Measurements from ENCODE around the gene POLG.

POLG gene

DNA sequence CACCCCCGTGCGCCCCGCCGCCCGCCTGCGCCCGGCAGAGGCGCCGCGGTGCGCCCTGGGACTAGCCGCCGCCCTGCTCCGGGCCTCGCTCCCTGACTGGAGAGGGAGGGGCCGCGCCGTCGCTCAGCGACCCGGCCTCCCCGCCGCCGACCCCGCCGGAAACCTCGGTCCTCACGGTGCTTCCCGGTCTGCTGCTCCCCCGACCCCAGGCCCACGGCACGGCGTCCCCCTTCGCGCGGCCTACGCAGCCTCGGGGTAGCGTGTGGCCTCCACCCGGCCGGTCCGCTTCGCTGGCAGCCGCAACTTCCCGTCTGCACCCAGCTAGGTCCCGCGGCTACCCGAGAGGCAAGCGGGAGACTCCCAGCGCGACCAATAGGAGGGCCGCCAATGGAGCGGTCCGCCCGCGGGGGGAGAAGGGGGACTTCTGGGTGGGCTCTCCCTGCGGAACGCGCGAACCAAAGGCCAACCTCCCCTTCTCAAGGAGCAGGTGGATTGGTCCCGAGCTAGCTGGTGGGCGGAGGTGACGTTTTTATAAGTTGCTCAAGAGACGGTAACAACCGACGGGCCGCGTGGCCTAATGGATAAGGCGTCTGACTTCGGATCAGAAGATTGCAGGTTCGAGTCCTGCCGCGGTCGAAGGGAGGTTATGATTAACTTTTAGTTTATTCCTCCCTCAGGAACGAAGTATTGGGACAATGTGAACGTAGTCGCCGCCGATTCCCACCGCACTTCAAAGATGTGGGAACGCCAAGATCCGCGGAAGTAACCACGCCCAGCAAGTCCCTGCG lies at the start of gene POLG:
Gene POLG, minus strand, starts transcription at position 315 of the 788 bp plus-strand sequence. CDS start 1,070 bp downstream, outside the sequence.
- peak within 1 kb of the TSS; percentile 89 for H3K4me3 Mint-ChIP-seq
- H3K36me3 Mint-ChIP-seq = peaks cover 19% of the 10 kb centered on the region
- peaks cover 45% of the 10 kb centered on the region for H3K4me1 Mint-ChIP-seq
- peaks cover 2% of the 10 kb centered on the region for H3K27me3 Mint-ChIP-seq
- peak within 1 kb of the TSS; percentile 100 for H3K27ac Mint-ChIP-seq
- H3K9me3 Mint-ChIP-seq = no peaks in the 10 kb centered on the region

DNA sequence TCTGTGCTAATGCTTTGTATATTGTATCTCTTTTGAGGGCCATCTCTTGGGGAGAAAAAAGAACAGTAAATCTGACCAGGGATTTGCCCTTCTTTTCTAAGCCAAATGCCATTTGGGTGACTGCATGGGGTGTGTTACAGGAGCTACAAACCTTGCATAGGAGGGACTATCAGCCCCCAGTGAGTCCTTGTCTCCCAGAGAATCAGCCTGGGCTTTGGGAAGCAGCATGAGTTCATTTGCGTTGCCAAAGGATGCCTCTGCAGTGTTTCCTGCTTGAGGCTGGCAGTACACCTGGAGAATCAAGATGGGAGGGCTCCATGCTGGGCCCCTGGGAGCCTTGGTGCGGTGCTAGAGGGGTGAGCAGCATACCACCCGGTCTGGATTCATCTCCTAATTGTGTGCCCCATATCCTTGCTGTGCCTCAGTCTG lies 49.6 kb upstream of the POLG start:
- H3K27me3 Mint-ChIP-seq = peaks cover 20% of the 10 kb centered on the region
- H3K4me3 Mint-ChIP-seq = no peak overlapping the region
- no peaks in the 10 kb centered on the region for H3K36me3 Mint-ChIP-seq

DNA sequence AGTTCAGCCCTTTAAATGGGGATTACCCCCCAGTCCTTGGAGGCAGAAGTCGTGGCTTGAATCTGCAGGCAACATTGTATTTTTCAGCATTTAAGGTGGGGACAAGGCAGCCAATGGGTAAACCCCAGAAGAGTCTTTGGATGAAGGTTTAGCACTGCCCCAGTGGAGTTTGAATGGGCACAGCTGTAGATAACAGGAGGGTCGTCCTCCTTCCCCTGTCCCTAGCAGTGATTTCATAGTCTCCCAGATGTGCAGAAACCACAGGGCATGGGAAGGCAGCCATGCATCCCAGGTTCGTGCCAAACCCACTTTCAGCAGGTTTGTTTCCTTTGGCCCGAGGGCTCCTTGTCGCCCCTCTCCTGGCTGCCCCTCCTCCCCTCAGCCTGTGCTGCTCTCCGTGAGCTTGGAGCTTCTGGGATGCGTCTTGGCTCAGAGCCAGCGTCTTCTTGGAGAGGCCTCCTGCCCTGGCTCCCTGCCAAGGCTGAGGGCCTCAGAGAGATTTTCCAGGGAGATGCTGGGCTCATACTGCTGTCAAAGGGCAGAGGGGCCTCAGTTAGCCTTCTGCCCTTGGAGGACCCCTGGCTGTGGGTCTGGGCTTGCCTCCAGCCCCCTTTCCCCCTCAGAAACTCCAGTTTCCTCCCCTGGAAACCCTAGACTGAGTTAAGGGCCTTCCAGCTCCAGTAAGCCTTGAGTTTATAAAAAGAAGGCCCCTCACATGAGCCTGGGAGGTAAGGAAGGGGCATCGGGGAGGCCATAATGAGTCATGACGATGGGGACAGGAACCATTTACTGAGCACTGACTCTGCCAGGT lies 48.9 kb upstream of the POLG start:
- Mint-ChIP-seq H3K27ac (no peak overlapping the region), H3K4me1 (no peaks in the 10 kb centered on the region), H3K4me3 (no peak overlapping the region), H3K27me3 (peaks cover 20% of the 10 kb centered on the region), H3K36me3 (no peaks in the 10 kb centered on the region), H3K9me3 (no peaks in the 10 kb centered on the region)

More for the DNA sequence above, 49.6 kb upstream of the POLG start:
- Mint-ChIP-seq H3K9me3 (no peaks in the 10 kb centered on the region), H3K4me1 (no peaks in the 10 kb centered on the region), H3K27ac (no peak overlapping the region)

DNA sequence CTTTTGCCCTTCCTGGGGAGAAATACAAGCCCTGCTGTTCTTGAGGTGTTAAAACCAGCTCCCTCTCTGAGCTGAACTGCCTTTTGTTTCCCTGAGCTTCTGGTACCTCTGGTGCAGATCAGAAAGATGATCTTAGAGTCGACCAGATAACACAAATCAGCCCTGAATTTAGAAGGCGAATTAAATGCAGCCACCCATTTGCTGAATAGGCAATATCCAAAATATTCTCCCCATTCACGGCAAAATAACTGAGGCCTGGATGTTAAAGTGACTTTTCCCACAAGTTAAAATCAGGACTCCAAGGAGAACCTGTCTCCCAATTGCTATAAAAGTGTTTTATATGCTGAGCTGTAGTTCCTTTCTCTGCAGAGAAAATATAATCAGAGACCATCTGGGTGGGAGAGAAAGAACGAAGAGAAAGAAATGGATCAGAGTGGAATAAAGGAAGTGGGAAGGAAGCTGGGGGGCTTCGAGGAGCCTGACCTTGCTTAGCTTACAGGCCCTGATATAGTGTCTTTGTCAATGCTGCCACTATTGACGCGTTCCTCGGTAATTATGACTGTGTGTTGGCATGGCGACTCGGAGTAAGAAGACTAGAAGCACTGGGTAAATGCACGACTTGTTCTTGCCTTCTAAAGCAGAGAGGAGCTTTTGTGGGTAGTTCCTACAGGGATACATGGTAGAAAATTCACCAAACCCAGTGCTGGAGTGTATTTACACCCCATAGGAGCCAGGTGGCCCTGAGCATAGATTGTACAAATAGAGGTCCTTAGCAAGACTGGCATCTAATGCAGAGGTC lies 47.5 kb upstream of the POLG start:
- Mint-ChIP-seq H3K27me3 (peaks cover 27% of the 10 kb centered on the region), H3K27ac (no peak overlapping the region), H3K36me3 (no peaks in the 10 kb centered on the region), H3K9me3 (no peaks in the 10 kb centered on the region), H3K4me3 (no peak overlapping the region), H3K4me1 (peaks cover 4% of the 10 kb centered on the region)

DNA sequence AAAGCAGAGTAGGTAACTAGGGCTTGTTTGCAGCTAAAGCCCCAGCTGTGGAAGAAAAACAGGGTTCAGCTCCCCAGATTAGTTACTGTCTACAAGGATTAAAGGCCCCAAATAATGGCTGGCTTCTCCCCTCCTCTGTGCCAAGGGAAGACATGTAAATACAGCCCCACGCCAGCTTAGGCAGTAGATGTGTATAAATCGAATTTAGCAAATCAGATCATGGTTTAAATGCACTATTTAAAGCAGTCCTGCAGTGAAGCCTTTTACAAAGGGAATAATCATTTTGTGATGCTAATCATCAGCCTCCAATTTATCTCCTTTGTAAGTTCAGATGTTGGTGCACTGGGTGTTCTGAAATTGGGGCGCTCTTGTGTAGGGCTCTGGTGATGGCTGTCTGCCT lies 46.7 kb upstream of the POLG start:
- peaks cover 4% of the 10 kb centered on the region for H3K4me1 Mint-ChIP-seq
- H3K36me3 Mint-ChIP-seq = no peaks in the 10 kb centered on the region
- no peak overlapping the region for H3K27ac Mint-ChIP-seq
- H3K4me3 Mint-ChIP-seq = no peak overlapping the region
- peaks cover 34% of the 10 kb centered on the region for H3K27me3 Mint-ChIP-seq
- H3K9me3 Mint-ChIP-seq = no peaks in the 10 kb centered on the region

DNA sequence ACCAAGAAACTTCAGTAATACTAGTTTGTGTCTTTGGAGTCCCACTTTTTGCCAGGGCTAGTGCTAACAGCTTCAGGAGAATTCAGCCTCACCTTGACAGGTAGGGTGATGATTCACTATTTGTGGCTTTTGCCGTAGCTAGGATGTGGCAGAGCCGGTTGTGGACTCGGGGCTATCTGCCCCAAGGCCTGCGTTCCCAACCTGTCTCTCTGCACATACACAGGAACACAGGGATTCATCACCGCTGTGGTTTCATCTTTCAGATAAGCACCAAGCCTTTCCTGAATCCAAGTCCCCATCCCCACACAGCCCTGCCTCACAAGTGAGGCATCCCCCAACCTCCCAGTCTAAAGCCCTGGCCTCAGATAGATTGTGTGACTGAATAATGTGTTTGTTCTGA lies 45.2 kb upstream of the POLG start:
- Mint-ChIP-seq H3K9me3 (no peaks in the 10 kb centered on the region), H3K27me3 (peaks cover 48% of the 10 kb centered on the region), H3K4me1 (peaks cover 4% of the 10 kb centered on the region), H3K27ac (no peak overlapping the region), H3K4me3 (peak overlapping the region; percentile 67), H3K36me3 (no peaks in the 10 kb centered on the region)

DNA sequence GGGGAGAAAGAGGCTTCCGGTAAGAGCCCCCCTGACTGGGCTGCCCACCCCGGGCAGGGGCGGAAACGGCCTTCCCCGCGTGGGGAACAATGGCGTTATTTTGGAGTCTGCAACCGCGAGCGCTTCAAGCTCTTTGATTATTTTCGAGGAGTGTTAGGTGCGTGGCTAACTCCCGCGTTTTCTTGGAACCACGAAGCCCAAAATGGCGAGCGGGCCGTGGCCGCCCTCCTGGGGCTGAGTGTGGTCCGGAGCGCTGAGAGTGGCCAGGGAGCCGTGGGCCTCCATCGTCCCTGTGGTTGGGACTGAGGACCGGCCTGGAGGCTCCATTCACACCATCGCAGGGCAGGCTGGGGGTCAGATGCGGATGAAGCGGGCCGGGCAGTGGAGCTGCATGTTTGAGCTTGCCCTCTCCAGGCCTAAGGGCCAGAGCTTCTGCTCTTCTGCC lies 44.6 kb upstream of the POLG start:
- Mint-ChIP-seq H3K27ac (no peak overlapping the region), H3K36me3 (no peaks in the 10 kb centered on the region), H3K27me3 (peaks cover 53% of the 10 kb centered on the region), H3K4me3 (peak overlapping the region; percentile 67), H3K9me3 (no peaks in the 10 kb centered on the region), H3K4me1 (peaks cover 4% of the 10 kb centered on the region)

DNA sequence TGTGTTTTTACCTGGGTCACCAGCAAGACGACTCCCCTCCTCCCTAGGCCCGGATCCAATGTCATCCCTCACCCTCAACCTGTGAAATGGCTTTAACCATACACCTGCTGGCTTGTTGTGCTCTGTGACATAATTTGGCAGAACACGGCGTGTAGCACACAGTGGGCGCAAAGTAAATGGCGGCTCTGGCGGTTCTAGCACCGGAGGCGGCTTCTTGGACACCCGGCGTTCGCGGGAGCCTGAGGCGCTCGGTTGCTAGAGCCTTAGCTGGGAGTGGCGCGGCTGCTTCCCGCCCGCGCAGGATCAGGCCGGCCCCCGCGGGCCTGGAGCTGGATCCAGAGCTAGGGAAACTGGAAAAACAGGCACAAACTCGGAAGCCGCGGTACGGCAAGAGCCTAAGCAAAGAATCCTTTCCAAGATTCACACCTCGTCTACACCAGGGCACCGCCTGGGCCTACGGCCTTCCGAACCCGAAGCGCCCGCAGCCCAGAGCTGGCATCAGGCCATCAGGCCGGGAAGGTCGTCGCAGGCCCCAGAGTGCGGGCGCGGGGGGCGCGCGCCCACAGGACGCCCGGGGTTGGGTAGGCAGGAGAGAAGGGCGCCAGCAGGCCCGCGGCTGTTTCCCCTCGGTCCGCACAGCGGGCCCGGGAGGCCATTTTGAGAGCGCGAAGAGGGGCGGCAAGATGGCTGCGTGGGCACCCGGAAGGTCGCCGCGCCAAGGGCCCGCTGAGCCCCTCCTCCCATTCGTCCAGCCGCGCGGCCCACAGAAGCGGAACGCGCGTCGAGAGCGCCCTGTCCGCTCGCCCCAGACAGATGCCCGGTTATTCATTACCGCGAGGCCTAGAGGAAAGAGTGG lies 43.9 kb upstream of the POLG start:
- Mint-ChIP-seq H3K9me3 (no peaks in the 10 kb centered on the region), H3K27me3 (peaks cover 60% of the 10 kb centered on the region), H3K27ac (peak overlapping the region; percentile 81), H3K36me3 (no peaks in the 10 kb centered on the region), H3K4me3 (peak overlapping the region; percentile 79), H3K4me1 (peaks cover 4% of the 10 kb centered on the region)

DNA sequence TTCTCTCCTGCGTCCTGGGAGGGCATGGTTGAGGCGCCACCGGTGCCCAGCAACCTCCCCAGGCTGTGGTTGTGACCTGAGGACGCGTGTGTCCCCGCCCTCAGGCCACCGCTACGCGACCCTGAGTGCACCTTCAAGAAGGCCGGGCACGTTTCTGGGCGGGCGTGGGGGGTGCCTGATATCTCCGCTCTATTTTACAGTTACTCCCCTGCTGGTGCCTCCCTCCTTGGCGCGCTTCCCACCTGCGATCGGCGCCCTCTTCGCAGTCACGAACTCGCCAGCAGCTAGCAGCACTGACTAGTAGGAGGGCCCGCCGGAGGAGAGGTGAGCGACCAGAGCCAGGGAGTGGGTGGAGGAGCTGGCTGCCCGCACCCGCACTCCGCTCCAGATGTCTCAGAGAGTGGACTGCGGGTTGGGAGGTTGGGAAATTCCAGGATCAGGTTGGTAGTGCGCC lies 43.2 kb upstream of the POLG start:
- H3K27ac Mint-ChIP-seq = peak overlapping the region; percentile 77
- peaks cover 4% of the 10 kb centered on the region for H3K4me1 Mint-ChIP-seq
- no peaks in the 10 kb centered on the region for H3K9me3 Mint-ChIP-seq
- peak overlapping the region; percentile 79 for H3K4me3 Mint-ChIP-seq
- no peaks in the 10 kb centered on the region for H3K36me3 Mint-ChIP-seq
- H3K27me3 Mint-ChIP-seq = peaks cover 58% of the 10 kb centered on the region

DNA sequence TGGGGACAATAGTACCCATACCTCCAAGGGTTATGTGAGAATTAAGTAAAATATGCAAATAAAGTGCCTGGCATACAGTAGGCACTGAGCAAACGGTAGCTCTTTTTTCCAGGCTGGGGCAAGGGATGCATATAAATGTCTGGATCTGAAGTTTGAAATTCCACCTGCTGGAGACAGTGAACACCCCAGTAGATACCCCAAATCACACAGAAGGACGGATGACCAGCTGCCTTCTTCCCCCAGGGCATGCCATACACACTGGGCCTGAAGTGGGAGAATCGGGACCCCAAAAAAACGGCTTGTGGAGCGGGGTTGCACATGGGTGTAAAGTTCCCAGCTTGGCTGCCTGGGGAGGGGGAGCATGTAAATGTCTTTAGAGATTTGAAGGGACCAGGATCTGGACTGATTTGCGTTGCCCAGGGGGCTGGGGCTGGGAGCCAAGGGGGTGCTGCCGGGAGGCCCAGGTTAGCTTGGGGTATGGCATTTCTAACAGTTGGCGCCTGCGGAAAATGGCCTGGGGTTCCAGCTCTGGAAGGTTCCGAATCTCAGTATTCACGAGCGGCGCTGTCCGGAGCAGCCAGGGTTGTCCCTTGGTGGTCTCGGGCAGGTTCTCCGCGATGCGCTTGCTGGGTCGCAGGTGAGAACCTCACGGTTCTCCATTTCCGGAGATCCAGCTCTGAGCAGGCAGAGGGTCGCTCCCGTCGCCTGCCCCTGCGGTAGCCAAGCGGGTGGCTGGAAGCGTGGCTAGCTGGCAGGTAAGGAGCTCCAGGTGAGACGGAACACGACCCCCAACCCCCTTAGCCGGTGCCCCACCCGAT lies 42.6 kb upstream of the POLG start:
- H3K9me3 Mint-ChIP-seq = no peaks in the 10 kb centered on the region
- peaks cover 57% of the 10 kb centered on the region for H3K27me3 Mint-ChIP-seq
- no peaks in the 10 kb centered on the region for H3K36me3 Mint-ChIP-seq
- no peak overlapping the region for H3K4me3 Mint-ChIP-seq
- peaks cover 4% of the 10 kb centered on the region for H3K4me1 Mint-ChIP-seq
- no peak overlapping the region for H3K27ac Mint-ChIP-seq

DNA sequence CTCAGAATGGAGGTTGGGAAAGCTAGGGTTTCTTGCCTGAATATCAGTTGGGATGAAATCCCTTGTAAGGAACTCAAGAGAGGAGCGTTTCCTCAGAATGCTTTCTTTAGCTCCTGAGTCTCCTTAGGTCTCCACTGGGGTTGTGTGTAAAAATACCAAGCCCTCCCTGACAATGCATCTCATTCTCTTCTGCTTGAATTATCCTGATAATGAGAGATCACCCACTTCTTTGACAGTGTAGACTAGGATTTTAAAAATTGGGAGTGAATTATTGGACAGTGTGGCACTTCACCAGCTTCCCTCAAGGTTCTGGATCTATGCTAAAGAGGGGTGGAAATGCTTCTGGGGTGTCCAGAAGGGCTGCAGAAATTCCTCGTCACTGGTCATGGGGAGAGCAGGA lies 41.8 kb upstream of the POLG start:
- no peak overlapping the region for H3K27ac Mint-ChIP-seq

DNA sequence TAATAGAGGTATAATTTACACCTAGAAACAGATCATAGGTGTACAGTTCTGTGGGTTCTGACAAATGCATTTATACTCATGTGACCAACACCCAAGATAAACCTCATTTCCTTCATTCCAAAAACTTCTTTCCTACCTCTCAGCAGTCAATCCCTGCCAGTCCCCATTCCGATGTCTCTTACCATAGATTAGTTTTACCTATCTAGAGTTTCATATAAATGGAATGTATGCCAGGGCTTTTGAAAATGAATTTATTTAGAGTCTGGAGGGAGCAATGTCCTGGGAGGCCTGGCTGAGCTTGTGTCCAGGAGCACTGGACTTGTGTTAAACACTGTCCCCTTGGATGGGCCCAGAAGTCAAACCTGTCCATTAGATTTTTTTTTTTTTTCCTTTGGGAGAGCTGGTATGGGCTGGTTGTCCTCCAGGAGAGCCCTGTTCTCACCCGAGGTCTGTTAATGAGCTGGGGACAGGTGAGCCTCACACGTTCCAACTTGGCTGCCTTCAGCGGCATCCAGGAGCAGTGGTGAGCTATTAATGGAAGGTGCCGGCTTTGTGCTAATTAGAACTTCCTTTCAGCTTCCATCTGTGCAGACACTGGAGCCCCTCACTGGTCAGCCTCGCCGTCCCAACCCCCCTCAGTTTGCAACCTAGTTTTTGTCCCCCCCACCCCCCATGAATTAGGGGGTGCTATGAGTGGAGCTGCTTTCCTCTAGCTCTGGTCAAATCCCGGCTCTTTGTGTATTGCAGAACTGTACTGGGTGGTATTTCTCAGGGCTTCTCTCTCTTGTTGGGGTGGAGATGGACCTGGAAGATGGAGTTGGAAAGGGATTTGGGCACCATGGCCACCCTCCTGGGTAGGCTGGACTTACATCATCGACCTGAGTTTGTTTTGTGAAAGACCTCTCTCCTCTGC lies 40.7 kb upstream of the POLG start:
- no peaks in the 10 kb centered on the region for H3K36me3 Mint-ChIP-seq
- peaks cover 4% of the 10 kb centered on the region for H3K4me1 Mint-ChIP-seq
- H3K27ac Mint-ChIP-seq = no peak overlapping the region
- no peaks in the 10 kb centered on the region for H3K9me3 Mint-ChIP-seq
- H3K4me3 Mint-ChIP-seq = no peak overlapping the region
- H3K27me3 Mint-ChIP-seq = peaks cover 54% of the 10 kb centered on the region

More for the DNA sequence above, 41.8 kb upstream of the POLG start:
- Mint-ChIP-seq H3K4me1 (peaks cover 4% of the 10 kb centered on the region), H3K4me3 (no peak overlapping the region), H3K27me3 (peaks cover 56% of the 10 kb centered on the region), H3K9me3 (no peaks in the 10 kb centered on the region), H3K36me3 (no peaks in the 10 kb centered on the region)
